SJCRH30 (cell line): ENCODE data around the gene TRIM14. TPM values are rescaled to one million over a fixed set of nuclear protein-coding genes. Genes with fewer than 3 reads are reported as not detected.
"Not testable (repeated sequence)": the region's sequence is repeated elsewhere in the genome, so short reads cannot be mapped to it uniquely, and the experiment has no call there.

Source experiments
- DNase-seq, 2 experiments: peaks; one replicate each; pipeline ENCODE4 v3.0.0-alpha.2; 2015 to 2020
- H3K27ac ChIP-seq: fragments of 250-450 bp; sonication (Bioruptor Pico); 2 replicates; pipeline ENCODE4 v1.5.1; 2020; ENCODE audit warnings: mild to moderate bottlenecking, moderate library complexity
- H3K27me3 ChIP-seq: fragments of 250-450 bp; sonication (Bioruptor Pico); 2 replicates; pipeline ENCODE4 v1.5.1; 2020; ENCODE audit warnings: mild to moderate bottlenecking, moderate library complexity
- H3K36me3 ChIP-seq: fragments of 250-450 bp; sonication (Bioruptor Pico); 2 replicates; pipeline ENCODE4 v1.5.1; 2020; ENCODE audit warnings: mild to moderate bottlenecking, moderate library complexity
- H3K4me1 ChIP-seq: fragments of 250-450 bp; sonication (Bioruptor Pico); 2 replicates; pipeline ENCODE4 v1.5.1; 2020; ENCODE audit warnings: mild to moderate bottlenecking, moderate library complexity
- H3K4me3 ChIP-seq: fragments of 250-450 bp; sonication (Bioruptor Pico); 2 replicates; pipeline ENCODE4 v1.5.1; 2020; ENCODE audit warnings: mild to moderate bottlenecking, moderate library complexity
- H3K9me3 ChIP-seq: fragments of 250-450 bp; sonication (Bioruptor Pico); replicated peaks from 2 replicates; pipeline ENCODE4 v1.5.1; 2020; ENCODE audit warnings: mild to moderate bottlenecking, moderate library complexity
- total RNA-seq: library from RNA; depleted of rRNA; stranded (reverse); fragments of >200 nt; shearing (Covaris generic); gene quantifications from 2 replicates; pipeline ENCODE4 v1.2.3, GENCODE V29; 2014

TRIM14 gene
- total RNA-seq, 1 experiment from 2014 or later = 0.22 TPM

GRCh38 chr9:98130576-98131228, 11.7 kb upstream of the TRIM14 start:
- no peaks in the 10 kb centered on the region for H3K9me3 ChIP-seq
- H3K4me1 ChIP-seq = no peaks in the 10 kb centered on the region
- no peaks in the 10 kb centered on the region for H3K36me3 ChIP-seq
- no peak for DNase-seq
- no peak overlapping the region for H3K4me3 ChIP-seq
- 0 out of 2 replicates have a peak, but pooled peaks cover 8% of the 10 kb centered on the region for H3K27me3 ChIP-seq
- no peak overlapping the region for H3K27ac ChIP-seq

GRCh38 chr9:98130060-98130459, 11.0 kb upstream of the TRIM14 start:
- DNase-seq, H3K27me3 ChIP-seq, H3K27ac ChIP-seq, H3K4me1 ChIP-seq, H3K4me3 ChIP-seq, H3K9me3 ChIP-seq, H3K36me3 ChIP-seq: not testable (repeated sequence)

GRCh38 chr9:98129451-98129881, 10.4 kb upstream of the TRIM14 start:
- Histone ChIP-seq H3K36me3 (no peaks in the 10 kb centered on the region), H3K9me3 (no peaks in the 10 kb centered on the region), H3K27ac (no peak overlapping the region), H3K27me3 (0 out of 2 replicates have a peak, but pooled peaks cover 8% of the 10 kb centered on the region), H3K4me1 (no peaks in the 10 kb centered on the region), H3K4me3 (no peak overlapping the region)
- DNase-seq = no peak

GRCh38 chr9:98128316-98128715, 9.3 kb upstream of the TRIM14 start:
- H3K36me3 ChIP-seq = no peaks in the 10 kb centered on the region
- DNase-seq = no peak

GRCh38 chr9:98127226-98127625, 8.2 kb upstream of the TRIM14 start:
- no peaks in the 10 kb centered on the region for H3K9me3 ChIP-seq
- no peak for DNase-seq
- H3K4me3 ChIP-seq = no peak overlapping the region
- no peaks in the 10 kb centered on the region for H3K36me3 ChIP-seq
- H3K27me3 ChIP-seq = 0 out of 2 replicates have a peak, but pooled peaks cover 8% of the 10 kb centered on the region
- no peaks in the 10 kb centered on the region for H3K4me1 ChIP-seq
- no peak overlapping the region for H3K27ac ChIP-seq

More at GRCh38 chr9:98128316-98128715, 9.3 kb upstream of the TRIM14 start:
- Histone ChIP-seq H3K4me1 (no peaks in the 10 kb centered on the region), H3K4me3 (no peak overlapping the region), H3K27ac (no peak overlapping the region), H3K9me3 (no peaks in the 10 kb centered on the region), H3K27me3 (0 out of 2 replicates have a peak, but pooled peaks cover 8% of the 10 kb centered on the region)

- DNase-seq = no peak
- H3K36me3 ChIP-seq = no peaks in the 10 kb centered on the region
- no peak overlapping the region for H3K27ac ChIP-seq
- no peaks in the 10 kb centered on the region for H3K9me3 ChIP-seq
- no peak overlapping the region for H3K4me3 ChIP-seq
- H3K27me3 ChIP-seq = no peaks in the 10 kb centered on the region; the same call in 1 of the 2 replicates
- no peaks in the 10 kb centered on the region for H3K4me1 ChIP-seq
Observed at GRCh38 chr9:98124637-98125426, 5.8 kb upstream of the TRIM14 start.

- not testable (repeated sequence) for H3K27me3 ChIP-seq, H3K9me3 ChIP-seq, H3K4me1 ChIP-seq, DNase-seq, H3K36me3 ChIP-seq, H3K4me3 ChIP-seq, H3K27ac ChIP-seq
Observed at GRCh38 chr9:98124091-98124490, 5.1 kb upstream of the TRIM14 start.

GRCh38 chr9:98121058-98121457, 2.0 kb upstream of the TRIM14 start:
- Histone ChIP-seq H3K4me1 (peaks cover 5% of the 10 kb centered on the region; the same call in 1 of the 2 replicates), H3K27ac (no peak overlapping the region), H3K27me3 (no peaks in the 10 kb centered on the region; the same call in 1 of the 2 replicates), H3K4me3 (no peak overlapping the region), H3K36me3 (no peaks in the 10 kb centered on the region), H3K9me3 (no peaks in the 10 kb centered on the region)
- DNase-seq = no peak

- H3K36me3 ChIP-seq = no peaks in the 10 kb centered on the region
- H3K27me3 ChIP-seq = no peaks in the 10 kb centered on the region; the same call in 1 of the 2 replicates
- DNase-seq = no peak
Observed at GRCh38 chr9:98120476-98120875, 1.5 kb upstream of the TRIM14 start.

GRCh38 chr9:98117984-98118639, 910 bp downstream of the TRIM14 start:
- Histone ChIP-seq H3K27ac (no peak overlapping the region), H3K9me3 (no peaks in the 10 kb centered on the region)
- DNase-seq = peak; percentile 52 to 70

More at GRCh38 chr9:98120476-98120875, 1.5 kb upstream of the TRIM14 start:
- H3K4me1 ChIP-seq = peaks cover 5% of the 10 kb centered on the region; the same call in 1 of the 2 replicates
- H3K4me3 ChIP-seq = no peak overlapping the region
- no peaks in the 10 kb centered on the region for H3K9me3 ChIP-seq
- H3K27ac ChIP-seq = no peak overlapping the region

GRCh38 chr9:98117097-98117496, 1.9 kb downstream of the TRIM14 start:
- not testable (repeated sequence) for H3K4me1 ChIP-seq, H3K4me3 ChIP-seq, H3K27me3 ChIP-seq, DNase-seq, H3K9me3 ChIP-seq, H3K36me3 ChIP-seq, H3K27ac ChIP-seq

More at GRCh38 chr9:98117984-98118639, 910 bp downstream of the TRIM14 start:
- H3K4me1 ChIP-seq = peaks cover 5% of the 10 kb centered on the region; the same call in 1 of the 2 replicates
- no peak overlapping the region for H3K4me3 ChIP-seq
- H3K27me3 ChIP-seq = peaks cover 3% of the 10 kb centered on the region
- no peaks in the 10 kb centered on the region for H3K36me3 ChIP-seq

- Histone ChIP-seq H3K36me3 (no peaks in the 10 kb centered on the region), H3K4me1 (no peaks in the 10 kb centered on the region), H3K9me3 (0 out of 2 replicates have a peak, but pooled peaks cover 3% of the 10 kb centered on the region), H3K4me3 (no peak overlapping the region), H3K27ac (no peak overlapping the region), H3K27me3 (peaks cover 3% of the 10 kb centered on the region; the same call in 1 of the 2 replicates)
- DNase-seq = no peak
Observed at GRCh38 chr9:98109052-98109451, 10.0 kb downstream of the TRIM14 start.

- no peaks in the 10 kb centered on the region for H3K36me3 ChIP-seq
- 0 out of 2 replicates have a peak, but pooled peaks cover 3% of the 10 kb centered on the region for H3K9me3 ChIP-seq
- no peaks in the 10 kb centered on the region for H3K4me1 ChIP-seq
- no peak overlapping the region for H3K4me3 ChIP-seq
- DNase-seq = no peak
- H3K27me3 ChIP-seq = peaks cover 3% of the 10 kb centered on the region; the same call in 1 of the 2 replicates
- no peak overlapping the region for H3K27ac ChIP-seq
Observed at GRCh38 chr9:98108531-98109031, 10.4 kb downstream of the TRIM14 start.

GRCh38 chr9:98107926-98108325, 11.1 kb downstream of the TRIM14 start:
- Histone ChIP-seq H3K4me1 (no peaks in the 10 kb centered on the region), H3K4me3 (no peak overlapping the region), H3K36me3 (no peaks in the 10 kb centered on the region)

More at GRCh38 chr9:98107926-98108325, 11.1 kb downstream of the TRIM14 start:
- Histone ChIP-seq H3K27ac (no peak overlapping the region), H3K9me3 (0 out of 2 replicates have a peak, but pooled peaks cover 3% of the 10 kb centered on the region), H3K27me3 (0 out of 2 replicates have a peak, but pooled peaks cover 3% of the 10 kb centered on the region)
- no peak for DNase-seq
